HuH-7 (cell line): ENCODE data around the gene PRDM16.

Source experiments
- DNase-seq: peaks from one replicate; pipeline ENCODE4 v3.0.0; 2011; ENCODE audit warnings: low spot score

The PRDM16 gene

GRCh38 chr1:3465091-3465934 is 396.3 kb downstream of the PRDM16 start:
- no peak for DNase-seq

GRCh38 chr1:3465935-3466321 is 396.9 kb downstream of the PRDM16 start:
- no peak for DNase-seq

- DNase-seq = no peak
Measured at GRCh38 chr1:3466366-3467075, 397.5 kb downstream of the PRDM16 start.

- DNase-seq = no peak
Measured at GRCh38 chr1:3467096-3468036, 398.4 kb downstream of the PRDM16 start.

GRCh38 chr1:3468236-3469103 is 399.5 kb downstream of the PRDM16 start:
- no peak for DNase-seq

- DNase-seq = no peak
Measured at GRCh38 chr1:3469104-3469848, 400.3 kb downstream of the PRDM16 start.

DNA sequence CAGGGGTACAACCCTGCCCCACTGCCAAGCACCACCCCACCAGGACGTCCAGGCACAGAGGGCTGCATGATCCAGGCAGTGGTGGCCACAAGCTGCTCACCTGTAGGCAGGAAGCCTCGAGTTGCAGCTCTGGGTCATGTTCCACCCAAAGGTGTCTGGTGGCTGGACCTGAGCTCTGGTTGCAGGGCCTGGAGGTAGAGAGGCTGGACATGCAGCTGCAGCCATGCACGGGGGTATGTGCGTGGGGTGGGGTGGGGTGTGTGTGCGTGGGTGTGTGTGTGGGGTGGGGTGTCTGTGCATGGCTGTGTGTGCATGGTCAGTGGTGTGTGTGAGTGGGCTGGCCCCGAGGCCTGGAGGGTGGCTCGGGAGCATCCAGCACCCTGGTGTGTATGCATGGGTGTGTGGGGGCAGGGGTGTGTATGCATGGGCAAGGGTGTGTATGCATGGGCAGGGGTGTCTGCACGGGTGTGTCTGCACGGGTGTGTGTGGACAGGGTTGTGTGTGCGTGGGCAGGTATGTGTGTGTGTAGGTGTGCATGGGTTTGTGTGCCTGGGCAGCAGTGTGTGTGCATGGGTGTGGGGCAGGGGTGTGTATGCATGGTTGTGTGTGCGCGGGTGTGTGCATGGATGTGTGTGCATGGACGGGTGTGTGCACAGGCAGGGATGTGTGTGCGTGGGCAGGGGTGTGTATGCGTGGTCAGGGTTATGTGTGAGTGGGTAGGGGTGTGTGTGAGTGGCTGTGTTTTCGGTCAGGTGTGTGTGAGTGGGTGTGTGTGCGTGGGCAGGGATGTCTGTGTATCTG is 401.0 kb downstream of the PRDM16 start:
- DNase-seq = no peak

GRCh38 chr1:3470650-3471355 is 401.8 kb downstream of the PRDM16 start:
- no peak for DNase-seq

DNA sequence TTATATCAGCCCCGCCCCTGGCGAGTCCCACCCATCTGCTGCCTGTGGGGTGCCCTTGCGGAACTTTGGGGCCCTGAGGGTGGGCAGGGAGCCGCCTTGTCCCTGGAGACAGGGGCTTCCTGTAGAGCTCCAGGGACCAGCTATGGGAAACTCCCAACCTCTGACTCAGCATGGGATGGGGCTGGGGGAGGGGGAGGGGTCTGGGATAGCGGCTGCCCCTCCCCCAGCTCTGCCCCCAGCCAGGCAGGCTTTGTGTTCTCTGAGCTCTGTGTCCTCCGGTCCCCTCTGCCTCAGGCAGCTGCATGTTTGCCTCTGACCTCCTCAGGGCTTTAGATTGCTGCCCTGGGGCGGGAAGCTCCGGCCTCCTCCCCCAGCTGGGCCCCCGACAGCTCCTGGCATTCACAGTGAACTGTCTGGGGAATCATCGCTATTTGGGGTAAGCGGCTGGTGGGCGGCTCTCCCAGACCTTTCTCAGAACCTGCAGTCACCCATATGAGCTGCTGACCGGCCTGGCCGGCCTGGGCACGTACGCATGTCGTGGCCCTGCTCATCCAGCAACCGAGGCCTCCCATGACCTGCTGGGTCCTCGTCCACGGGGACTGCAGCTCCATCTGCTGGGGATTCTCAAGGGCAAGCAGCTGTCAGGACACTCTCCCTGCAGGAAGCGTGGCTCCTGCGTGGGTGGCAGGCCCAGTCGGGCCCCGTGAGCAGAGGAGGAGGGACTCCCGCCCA is 402.5 kb downstream of the PRDM16 start:
- peak; percentile 91 for DNase-seq

- no peak for DNase-seq
Measured at GRCh38 chr1:3472088-3472850, 403.3 kb downstream of the PRDM16 start.

- no peak for DNase-seq
Measured at GRCh38 chr1:3472906-3473305, 403.9 kb downstream of the PRDM16 start.

DNA sequence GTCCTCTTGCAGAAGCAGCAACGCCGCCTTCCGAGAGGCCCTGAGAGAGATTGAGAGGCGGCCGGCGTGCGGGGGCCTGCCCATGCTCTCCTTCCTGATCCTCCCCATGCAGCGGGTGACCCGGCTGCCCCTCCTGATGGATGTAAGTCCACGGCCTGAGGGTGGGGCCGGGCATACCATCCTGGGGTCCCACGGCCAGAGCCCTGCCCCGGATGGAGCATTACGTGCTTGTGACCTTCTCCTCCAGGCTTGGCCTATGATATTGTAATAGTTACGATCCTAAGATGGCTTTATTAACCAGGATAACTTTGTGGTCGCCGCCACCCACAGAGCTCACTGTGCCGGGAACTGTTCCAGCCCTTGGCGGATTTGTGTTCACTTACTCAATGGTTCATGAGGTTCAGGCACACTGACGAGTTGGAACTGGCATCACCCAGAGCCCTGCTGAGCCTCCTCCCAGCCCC is 404.4 kb downstream of the PRDM16 start:
- no peak for DNase-seq

DNA sequence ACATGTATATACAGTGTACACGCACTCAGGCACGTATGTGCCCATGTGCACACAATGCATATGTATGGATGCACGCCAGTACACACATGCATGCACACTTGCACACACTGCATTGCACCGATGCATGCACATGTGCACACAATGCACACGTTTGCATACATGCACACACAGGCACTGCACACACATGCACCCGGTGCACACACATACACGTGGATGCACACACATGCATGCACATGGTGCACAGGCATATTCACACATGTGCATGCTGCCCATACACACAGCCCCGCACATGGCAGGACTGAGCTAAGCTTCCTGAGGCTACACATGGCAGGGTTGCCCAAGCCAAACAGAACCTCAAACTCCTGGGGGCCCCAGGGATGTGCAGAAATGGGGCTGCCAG is 405.0 kb downstream of the PRDM16 start:
- DNase-seq = no peak

GRCh38 chr1:3474421-3474820 is 405.4 kb downstream of the PRDM16 start:
- DNase-seq = no peak

GRCh38 chr1:3475839-3476573 is 407.0 kb downstream of the PRDM16 start:
- DNase-seq = no peak

DNA sequence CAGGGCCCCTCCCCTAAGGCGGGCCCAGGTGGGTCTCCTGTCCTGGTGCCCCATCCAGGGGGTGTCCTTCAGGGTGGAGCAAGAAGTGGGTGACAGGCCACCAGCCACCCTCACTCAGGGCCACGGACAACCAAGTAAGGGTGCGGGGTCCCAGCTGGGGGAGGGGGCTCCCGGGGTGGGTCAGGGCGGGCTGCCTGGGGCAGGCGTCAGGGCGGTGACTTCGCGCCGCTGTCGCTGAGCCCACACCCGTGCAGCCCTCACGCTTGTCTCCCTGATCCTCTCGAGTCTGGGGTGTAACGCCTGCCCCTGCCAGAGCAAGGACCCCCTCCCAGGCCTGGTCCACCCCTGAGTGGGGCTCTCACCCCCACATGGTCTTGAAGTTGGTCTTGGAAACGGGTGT is 407.7 kb downstream of the PRDM16 start:
- DNase-seq = no peak
